GM12872 (cell line): ENCODE measurements around the gene LRRC2.

Source experiments
- TF ChIP-seq, protein P1 (sequence below): IDR thresholded peaks from 3 replicates; pipeline ENCODE4 v1.5.1; 2011; ENCODE audit warnings: low read depth, mild to moderate bottlenecking, low read length, moderate library complexity; ENCODE audit not compliant: insufficient read depth

LRRC2 gene

DNA sequence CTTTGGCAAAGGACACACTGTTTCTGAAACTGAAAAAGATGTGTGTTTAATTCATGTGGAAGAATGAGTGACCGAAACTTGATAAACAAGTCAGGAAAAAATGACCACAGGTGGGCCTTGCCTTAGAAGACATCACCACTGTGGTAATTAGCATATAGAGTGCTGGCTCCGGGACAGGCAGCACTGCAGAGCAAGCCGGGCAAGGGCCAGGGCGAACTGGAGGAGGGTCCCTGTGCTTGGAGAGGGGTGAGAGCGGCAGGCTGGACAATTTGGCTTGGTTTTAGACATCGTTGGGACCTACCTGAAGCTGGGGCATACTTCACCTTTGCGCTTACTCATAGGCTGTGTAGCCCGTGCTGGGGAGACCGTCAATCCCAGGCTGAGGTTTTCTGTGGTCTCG is 60.1 kb downstream of the LRRC2 start:
- TF ChIP-seq, protein P1, sequence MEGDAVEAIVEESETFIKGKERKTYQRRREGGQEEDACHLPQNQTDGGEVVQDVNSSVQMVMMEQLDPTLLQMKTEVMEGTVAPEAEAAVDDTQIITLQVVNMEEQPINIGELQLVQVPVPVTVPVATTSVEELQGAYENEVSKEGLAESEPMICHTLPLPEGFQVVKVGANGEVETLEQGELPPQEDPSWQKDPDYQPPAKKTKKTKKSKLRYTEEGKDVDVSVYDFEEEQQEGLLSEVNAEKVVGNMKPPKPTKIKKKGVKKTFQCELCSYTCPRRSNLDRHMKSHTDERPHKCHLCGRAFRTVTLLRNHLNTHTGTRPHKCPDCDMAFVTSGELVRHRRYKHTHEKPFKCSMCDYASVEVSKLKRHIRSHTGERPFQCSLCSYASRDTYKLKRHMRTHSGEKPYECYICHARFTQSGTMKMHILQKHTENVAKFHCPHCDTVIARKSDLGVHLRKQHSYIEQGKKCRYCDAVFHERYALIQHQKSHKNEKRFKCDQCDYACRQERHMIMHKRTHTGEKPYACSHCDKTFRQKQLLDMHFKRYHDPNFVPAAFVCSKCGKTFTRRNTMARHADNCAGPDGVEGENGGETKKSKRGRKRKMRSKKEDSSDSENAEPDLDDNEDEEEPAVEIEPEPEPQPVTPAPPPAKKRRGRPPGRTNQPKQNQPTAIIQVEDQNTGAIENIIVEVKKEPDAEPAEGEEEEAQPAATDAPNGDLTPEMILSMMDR = no peak

DNA sequence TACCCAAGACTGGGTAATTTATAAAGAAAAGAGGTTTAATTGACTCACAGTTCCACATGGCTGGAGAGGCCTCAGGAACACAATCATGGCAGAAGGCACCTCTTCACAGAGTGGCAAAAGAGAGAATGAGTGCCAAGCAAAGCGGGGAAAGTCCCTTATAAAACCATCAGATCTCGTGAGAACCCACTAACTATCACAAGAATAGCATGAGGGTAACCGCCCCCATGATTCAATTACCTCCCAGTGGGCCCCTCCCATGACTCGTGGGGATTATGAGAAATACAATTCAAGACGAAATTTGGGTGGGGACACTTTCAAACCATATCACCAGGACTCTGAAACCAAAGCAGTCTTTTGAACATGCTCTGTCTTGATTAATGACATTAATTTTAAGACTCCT is 61.3 kb downstream of the LRRC2 start:
- TF ChIP-seq, protein P1 = no peak

DNA sequence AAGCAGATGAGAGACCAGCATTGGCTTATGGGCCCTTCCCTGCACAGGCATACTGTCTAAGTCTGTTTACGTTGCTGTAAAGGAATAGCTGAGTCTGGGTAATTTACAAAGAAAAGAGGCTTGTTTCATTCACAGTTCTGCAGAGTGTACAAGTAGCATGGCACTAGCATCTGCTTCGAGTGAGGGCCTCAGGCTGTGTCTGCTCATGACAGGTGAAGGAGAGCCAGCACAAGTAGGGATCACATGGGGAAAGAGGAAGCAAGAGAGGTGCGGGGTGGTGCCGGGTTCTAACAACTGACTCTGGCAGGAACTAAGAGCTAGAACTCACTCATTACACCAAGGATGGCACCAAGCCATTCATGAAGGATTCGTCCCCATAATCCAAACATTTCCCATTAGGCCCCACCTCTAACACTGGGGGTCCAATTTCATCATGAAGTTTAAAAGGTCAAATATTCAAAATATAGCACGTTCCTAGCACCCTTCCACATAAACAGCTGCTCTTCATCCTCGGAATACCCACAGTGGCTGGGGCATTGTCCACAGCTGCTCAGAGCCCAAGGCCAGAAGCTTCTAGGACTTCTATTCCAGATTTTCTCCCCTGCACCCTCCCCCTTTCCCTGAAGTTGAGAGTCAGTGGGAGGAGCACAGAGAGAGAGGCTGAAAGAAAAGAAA is 62.8 kb downstream of the LRRC2 start:
- TF ChIP-seq, protein P1 = no peak

DNA sequence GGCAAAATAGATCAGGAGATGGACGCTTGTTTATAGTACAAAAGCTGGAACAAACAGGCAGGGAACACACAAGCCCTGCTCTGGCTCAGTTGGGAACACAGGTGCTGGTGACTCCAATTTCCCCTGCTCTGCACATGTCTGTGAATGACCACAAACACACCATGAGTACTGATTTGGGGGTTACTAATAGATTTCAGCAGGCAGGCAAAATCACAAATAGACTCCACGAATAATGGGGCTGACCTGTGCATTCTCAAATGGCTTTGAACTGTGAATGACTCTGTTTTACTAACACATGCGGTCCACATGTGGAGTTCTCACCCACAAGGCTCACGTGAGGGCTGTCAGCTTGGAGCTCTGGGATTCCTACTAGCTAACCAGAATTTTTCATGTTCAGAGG is 64.4 kb downstream of the LRRC2 start:
- TF ChIP-seq, protein P1 = no peak

DNA sequence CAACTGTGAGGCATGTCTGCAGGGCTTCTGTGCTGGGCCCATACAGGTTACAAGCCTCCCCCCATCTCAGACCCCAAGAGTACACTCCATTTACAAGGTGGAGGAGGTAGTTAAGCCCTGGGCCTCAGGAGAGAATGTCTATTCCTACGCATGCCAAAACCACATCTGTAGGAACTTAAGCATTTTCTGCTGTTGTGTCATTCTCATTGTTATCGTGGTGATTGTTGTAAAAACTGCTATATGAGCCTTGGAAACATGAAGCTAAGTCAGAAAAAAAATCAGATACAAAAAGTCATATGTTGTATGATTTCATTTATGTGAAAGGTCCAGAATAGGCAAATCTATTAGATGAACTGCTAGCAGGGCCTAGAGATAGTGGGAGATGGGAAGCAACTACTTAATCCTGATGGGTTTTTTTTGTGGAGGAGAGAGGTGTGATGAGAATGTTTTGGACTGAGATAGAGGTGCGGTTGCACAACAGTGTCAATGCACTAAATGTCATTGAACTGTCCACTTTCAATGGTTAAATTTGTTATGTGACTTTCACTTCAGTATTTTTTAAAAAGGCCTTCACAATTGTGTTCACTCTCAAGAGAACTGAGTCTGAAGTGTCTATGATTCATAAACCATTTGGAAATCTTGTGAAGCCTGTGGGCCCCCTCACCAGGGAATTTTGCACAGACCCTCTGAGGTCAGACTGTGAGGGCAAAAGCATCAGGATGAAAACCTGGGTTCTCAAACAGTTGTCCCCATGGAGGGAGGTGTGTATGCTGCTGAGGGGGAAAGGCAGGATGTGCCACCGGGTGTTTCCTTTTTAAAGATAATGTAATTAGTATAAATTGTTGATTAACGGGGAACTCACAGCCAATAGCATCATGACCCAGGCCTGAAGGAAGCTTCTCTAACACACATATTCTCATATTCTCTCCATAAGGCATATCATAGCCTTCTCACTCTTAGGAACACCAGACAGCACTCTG is 65.2 kb downstream of the LRRC2 start:
- TF ChIP-seq, protein P1 = no peak

DNA sequence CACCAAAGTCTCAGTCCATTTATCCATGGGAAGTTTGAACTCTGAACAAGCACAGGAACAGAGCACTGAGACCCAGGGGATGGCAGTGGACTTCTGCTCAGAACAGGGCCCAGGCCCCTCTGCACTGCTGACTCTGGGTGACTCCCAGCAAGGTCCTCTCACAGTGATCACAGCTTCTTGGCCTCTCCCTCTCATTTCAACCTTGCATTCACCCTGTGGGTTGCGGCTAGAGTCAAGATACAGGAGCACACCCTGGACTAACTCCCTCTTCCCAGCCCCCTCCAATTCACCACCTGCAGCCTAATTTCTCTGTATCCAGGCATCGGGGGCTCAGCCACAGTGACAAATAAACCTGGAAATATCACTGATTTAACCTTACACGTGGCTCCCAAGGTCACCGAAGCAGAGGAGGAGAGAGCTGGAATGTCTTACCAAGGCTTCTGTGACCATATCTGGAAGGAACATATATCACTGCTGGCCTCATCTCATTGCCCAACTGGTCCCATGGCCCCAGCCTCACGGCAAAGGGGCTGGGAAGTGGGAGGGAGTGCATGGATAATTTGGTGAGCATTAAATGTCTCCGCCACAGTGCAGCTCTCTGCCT is 67.1 kb downstream of the LRRC2 start:
- TF ChIP-seq, protein P1 = no peak
